Retinal pigment epithelial cell (primary cell): ENCODE results near the gene NELL2.

Source experiments
- DNase-seq: peaks from one replicate; pipeline ENCODE4 v3.0.0-alpha.2; 2010; ENCODE audit warnings: low read depth
- H3K4me3 ChIP-seq: 2 replicates; pipeline ENCODE4 v1.5.1; 2011; ENCODE audit warnings: mild to moderate bottlenecking, low read length, control low read depth, moderate library complexity
- CTCF ChIP-seq: conservative IDR thresholded peaks from 2 replicates; pipeline ENCODE4 v1.5.1; 2011; ENCODE audit warnings: low read depth, low read length, control low read depth, inconsistent platforms

The NELL2 gene

GRCh38 chr12:44817687-44818086 lies 58.4 kb downstream of the NELL2 start:
- no peak overlapping the region for H3K4me3 ChIP-seq
- no peak for TF ChIP-seq CTCF
- no peak for DNase-seq

GRCh38 chr12:44816446-44817017 lies 59.6 kb downstream of the NELL2 start:
- no peak for TF ChIP-seq CTCF
- no peak overlapping the region for H3K4me3 ChIP-seq
- DNase-seq, result no peak

- peak; percentile 35 for TF ChIP-seq CTCF
- H3K4me3 ChIP-seq, result no peak overlapping the region
- DNase-seq, result no peak
Measured at GRCh38 chr12:44812062-44812461, 64.1 kb downstream of the NELL2 start.

GRCh38 chr12:44804068-44804467 lies 72.0 kb downstream of the NELL2 start:
- TF ChIP-seq CTCF, result no peak
- no peak overlapping the region for H3K4me3 ChIP-seq
- no peak for DNase-seq

GRCh38 chr12:44795970-44796369 lies 80.1 kb downstream of the NELL2 start:
- no peak overlapping the region for H3K4me3 ChIP-seq
- no peak for TF ChIP-seq CTCF
- DNase-seq, result no peak

- no peak overlapping the region for H3K4me3 ChIP-seq
- TF ChIP-seq CTCF, result no peak
- no peak for DNase-seq
Measured at GRCh38 chr12:44788731-44789130, 87.4 kb downstream of the NELL2 start.

GRCh38 chr12:44780221-44780790 lies 95.8 kb downstream of the NELL2 start:
- no peak for DNase-seq
- TF ChIP-seq CTCF, result no peak
- H3K4me3 ChIP-seq, result no peak overlapping the region
